ENCODE data around the gene KRTAP5-7.

GRCh38 chr11:71478528-71478840 is 48.6 kb upstream of the KRTAP5-7 start:
- TF ChIP-seq HNF4A (conservative IDR thresholded peaks at IDR 0.05) (no peak), CTCF (IDR thresholded peaks at IDR 0.05; ENCODE audit: low read depth, low read length, missing input control) (no peak), GABPA (IDR thresholded peaks at IDR 0.05 in 1 of 2, conservative IDR thresholded peaks at IDR 0.05 in 1 of 2) (no peak), YY1 (IDR thresholded peaks at IDR 0.05) (no peak)
